ENCODE results near the gene CNGA3.
A peak's percentile ranks its signal among the peaks of the same experiment; 100 is the strongest.
"Not testable (repeated sequence)": the region's sequence is repeated elsewhere in the genome, so short reads cannot be mapped to it uniquely, and the experiment has no call there.

CNGA3 gene

DNA sequence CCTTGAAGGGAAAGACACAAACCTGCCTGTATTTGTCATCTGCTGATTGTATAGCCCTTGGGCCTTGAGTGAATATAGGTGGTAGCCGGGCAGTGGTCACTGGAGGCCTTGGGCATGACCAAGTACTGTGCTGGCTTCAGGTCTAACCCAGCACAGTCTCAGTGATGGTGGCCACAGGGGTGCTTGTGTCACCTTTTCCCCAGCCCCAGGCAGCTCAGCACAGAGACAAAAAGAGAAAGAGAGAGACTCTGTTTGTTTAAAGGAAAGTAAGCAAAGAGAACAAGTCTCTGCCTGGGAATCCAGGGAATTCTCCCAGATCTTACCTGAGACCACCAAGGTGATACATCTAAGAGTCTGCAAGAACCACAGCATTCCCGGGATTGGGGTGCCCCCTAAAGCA is 59.0 kb downstream of the CNGA3 start:
- DNase-seq, result no peak

DNA sequence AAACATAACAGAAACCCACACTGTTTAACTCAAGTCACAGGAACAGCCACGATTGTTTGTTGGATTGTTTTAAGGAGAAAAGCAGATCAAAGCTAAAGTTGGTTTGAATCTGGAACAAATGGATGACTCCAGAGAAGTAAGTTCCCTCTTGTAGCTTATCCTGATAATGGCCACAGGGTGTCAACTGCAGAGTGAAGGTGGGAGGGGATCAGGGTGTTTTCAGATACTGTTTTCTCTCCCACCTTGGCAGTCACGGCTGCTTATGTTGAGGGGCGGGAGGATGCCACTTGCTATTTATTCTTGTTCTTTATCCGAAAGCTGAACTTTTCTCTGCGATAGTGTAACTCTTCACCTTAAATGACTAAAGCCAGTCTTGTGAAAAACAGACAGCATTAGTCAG is 61.9 kb downstream of the CNGA3 start:
- no peak for DNase-seq

DNA sequence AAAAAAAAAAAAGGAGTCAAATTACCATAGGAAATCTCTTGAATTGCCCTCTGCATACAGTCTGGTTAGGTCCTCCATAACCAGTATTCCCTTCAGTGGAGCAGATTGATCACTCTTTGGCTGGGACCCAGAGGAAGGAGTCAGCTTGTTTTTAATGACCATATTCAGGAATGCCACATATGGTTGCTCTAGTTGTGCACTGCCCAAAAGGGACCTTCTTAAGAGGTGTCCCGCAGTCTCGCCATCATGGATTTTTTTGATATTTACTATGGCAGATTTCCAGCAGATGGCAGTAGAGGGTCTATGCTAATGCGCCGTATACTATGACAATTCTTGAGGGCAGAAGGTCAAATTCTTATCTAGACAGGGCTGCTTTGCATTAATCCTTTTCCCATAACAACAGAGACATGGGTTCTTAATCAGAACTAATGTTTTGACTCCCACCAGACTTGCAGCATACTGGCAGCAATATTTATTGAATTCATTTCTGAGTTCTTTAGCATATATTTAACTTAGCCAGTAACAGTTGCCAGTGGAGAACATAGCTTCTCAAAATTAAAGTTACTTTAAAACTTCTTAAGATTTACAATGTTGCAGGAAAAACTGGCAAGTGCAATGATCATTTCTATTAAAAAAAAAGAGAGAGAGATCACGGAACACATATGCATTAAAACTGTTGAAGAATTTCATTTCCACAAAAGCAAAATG is 66.6 kb downstream of the CNGA3 start:
- DNase-seq, result peak; percentile 47

DNA sequence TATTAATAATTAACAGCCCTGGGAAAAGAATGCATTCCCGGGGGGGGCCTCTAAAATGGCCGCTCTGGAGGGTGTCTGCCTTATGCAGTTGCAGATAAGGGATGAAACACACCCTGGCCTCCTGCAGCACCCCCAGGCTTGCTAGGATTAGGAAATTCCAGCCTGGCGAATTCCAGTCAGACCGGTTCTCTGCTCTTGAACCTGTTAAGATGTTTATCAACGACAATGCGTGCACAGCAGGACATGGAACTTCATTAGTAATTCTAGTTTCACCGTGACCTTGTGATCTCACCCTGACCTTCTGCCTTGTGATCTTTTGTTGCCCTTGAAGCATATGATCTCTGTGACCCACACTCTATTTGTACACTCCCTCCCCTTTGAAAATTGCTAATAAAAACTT is 68.0 kb downstream of the CNGA3 start:
- DNase-seq, result not testable (repeated sequence)

DNA sequence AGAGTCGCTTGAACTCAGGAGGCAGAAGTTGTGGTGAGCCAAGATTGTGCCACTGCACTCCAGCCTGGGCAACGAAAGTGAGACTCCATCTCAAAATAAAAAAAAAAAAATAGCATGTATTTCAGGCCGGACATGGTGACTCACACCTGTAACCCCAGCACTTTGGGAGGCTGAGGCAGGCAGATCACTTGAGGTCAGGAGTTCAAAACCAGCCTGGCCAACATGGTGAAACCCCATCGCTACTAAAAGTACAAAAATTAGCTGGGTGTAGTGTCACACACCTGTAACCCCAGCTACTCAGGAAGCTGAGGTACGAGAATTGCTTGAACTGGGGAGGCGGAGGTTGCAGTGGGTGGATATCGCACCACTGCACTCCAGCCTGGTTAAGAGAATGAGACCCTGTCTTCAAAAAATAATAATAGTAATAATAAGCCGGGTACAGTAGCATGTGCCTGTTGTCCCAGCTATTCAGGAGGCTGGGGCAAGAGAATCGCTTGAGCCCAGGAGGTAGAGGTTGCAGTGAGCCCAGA is 69.5 kb downstream of the CNGA3 start:
- not testable (repeated sequence) for DNase-seq

DNA sequence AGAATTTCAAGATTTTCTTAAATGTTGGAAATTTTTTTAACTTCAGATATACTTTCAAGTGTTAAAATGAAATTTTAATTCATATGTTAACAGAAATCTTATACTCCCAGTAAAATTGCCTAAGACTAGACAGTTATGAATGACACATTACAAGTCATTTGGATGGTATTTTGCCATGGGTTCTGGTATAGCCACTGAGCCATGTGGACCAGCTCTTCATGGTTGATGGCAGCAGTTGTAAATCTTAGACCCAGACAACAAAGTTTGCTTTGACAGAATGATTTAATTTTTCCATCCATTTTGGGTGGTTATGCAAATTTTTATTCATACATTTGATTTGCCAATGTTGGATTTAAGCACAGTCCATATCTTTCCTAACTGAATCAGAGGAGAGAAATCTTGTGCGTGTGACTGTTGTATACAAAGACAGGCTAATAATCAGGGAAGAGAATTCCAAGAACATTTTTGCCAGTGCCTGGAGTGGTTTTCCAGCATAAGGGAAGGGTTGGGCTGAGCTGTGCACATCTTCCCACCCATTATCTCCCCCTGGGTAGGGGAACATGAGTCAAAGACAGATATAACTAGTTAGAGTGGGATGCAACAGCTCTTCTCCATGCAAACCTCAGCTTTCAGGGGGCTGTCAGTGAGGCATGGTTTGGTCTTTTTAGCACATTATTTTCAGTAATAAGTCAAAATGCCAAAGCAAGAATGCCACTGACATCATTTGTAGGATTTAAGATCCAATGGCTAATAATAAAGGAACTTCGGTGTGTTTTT is 70.3 kb downstream of the CNGA3 start:
- DNase-seq, result no peak

DNA sequence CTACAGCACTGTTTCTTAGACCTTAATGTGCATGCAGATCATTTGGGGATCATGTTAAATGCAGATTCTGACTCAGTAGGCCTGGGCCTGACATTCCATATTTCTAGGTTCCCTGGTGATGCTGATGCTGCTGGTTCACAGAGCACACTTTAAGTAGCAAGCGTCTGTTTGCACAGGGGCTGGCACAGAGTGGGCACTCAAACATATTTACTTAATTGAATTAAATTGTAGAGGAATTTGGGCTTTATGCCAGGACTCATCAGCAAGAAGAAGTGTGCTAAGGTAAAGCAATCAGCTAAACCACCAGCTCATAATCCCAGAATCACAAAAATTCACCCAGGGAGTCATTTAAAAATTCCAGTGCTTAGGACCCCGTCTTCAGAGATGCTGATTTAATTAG is 73.3 kb downstream of the CNGA3 start:
- no peak for DNase-seq

DNA sequence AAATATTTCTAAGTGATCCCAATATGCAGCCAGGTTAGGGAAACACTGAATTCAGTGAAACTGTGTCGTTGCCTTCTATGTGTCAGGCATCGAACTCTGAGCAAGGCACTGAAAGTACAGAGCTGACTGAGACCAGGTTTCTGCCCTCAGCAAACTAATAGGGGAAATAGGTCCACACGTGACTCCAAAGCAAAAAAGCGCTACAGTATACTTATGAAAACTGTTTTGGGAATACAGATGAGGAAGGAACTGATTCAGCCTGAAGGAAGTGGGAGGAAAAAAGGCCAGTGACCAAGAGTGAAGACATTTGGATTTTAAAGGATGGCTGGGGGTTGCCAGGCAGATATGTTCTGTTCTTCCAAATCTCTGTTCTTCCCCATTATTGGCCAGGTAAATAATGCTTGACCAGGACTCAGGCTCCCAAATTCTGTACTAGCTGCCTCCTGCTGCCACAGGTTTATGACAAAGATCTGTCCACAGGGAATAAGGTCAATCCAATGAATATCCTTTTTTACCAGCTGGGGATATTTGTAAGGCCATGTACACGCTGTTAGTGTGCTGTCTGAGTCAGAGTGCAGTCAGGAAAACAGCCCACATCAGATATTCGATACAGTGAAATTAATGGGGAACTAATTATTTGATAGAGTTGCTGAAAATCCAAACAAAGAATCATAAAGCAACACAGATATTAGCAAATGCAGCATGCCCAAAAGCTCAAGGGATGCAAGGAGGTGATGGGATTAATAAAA is 73.9 kb downstream of the CNGA3 start:
- no peak for DNase-seq

DNA sequence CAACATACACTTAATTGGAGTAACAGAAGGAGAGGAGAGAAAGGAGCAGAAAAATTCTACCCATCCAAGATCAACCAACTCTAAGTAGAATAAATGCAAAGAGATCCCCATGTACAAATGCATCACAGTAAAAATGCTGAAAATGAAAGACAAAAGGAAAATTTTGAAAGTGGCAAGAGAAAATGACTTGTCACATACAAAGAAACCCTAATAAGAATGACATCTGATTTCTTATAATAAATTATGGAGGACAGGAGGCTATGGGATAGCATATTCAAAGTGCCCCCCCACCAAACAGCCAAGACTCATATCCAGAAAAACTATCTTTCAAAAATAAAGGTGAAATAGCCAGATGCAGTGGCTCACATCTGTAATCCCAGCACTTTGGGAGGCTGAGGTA is 76.2 kb downstream of the CNGA3 start:
- no peak for DNase-seq

DNA sequence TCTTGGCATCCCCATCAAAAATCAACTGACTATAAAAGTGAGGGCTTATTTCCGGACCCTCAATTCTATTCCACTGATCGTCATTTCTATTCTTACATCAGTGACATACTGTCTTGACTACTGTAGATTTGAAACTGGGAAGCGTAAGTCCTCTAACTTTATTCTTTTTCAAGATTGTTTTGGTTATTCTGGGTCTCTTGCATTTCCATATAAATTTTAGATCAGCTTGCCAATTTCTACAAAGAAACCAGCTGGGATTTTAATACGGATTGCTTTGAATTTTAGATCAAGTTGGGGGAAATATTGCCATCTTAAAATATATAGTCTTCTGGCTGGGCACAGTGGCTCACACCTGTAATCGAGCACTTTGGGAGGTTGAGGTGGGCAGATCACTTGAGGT is 80.5 kb downstream of the CNGA3 start:
- DNase-seq, result no peak

DNA sequence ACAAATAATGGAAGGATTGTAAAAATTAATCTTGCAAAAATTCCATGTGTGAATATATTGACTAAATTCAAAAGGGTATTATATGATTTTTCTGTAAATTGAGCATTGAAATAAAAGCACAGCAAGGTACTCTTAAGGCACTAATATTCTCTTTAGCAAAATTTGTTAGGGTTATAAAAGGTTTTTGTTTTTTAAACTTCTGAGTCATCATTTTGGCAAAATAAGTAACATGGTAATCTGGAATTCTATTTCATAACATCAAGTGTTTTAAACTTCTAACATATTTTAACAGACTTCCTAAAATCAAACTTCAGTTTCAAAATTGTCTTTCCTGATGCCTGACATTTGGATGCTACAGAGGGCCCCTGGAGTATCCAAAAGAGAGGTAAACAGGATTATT is 85.9 kb downstream of the CNGA3 start:
- no peak for DNase-seq

DNA sequence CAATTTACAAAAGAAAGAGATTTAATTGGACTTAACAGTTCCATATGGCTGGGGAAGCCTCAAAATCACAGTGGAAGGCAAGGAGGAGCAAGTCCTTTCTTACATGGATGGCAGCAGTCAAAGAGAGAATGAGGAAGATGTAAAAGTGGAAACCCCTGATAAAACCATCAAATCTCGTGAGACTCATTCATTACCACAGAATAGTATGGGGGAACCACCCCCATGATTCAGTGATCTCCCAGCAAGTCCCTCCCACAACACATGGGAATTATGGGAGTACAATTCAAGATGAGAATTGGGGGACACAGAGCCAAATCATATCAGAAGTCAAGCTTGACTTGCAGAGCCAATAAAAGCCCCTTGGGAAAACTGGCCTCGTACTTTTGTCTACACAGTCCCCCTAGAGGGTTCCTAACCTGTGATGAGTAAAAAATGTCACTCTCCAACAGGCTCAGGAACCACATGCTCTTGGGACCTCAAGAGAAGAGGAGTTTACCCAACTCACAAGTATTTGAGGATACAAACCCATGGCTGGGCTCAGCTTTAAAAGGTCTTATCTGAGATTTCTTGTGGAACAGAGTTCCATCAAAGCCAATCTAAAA is 87.2 kb downstream of the CNGA3 start:
- DNase-seq, result no peak

DNA sequence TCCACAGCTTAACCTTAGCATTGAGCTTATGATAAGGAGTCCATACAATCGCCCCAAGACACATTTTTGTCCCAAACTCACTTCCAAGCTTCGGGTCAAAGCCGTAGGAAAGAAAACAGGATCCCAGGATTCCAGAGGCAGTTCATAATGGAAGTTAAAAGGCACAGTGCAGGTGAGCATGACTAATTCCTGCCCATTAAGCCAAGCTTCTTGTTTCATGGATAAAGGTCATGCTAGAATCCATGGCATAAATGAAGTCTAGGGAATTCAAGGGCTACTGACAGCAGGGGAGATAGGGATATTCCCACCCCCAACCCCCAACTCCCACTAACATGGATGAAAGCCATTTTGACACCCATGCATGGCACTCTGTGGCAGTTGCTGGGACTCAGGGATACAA is 88.2 kb downstream of the CNGA3 start:
- no peak for DNase-seq

DNA sequence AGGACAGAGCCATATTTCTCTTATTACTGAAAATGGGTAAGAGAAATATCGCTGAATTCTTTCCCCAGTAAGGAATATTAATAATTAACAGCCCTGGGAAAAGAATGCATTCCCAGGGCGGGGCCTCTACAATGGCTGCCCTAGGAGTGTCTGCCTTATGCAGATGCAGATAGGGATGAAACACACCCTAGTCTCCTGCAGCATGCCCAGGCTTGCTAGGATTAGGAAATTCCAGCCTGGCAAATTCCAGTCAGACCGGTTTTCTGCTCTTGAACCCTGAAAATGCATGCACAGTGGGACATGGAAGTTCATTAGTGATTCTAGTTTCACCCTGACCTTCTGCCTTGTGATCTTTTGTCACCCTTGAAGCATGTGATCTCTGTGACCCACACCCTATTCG is 89.4 kb downstream of the CNGA3 start:
- DNase-seq, result not testable (repeated sequence)

DNA sequence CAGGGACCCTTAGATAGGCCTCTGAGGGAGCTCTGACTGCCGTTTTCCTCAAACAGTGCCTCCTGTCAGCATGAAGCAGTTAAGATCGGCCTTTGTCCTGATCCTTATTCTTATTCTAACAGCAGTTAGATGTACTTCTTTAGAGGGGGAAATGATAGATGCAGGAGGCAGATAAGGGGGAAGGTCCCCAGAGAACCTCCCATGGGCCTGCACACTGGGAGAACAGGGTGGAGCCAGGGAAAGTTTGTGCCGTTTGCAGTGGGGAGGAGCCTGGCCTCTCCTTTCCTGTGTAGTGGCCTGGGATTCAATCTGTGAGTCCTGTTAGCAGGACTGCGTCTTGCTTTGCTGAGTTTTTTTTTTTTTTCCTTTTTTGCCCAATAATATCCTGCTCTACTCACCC is 90.5 kb downstream of the CNGA3 start:
- DNase-seq, result no peak

DNA sequence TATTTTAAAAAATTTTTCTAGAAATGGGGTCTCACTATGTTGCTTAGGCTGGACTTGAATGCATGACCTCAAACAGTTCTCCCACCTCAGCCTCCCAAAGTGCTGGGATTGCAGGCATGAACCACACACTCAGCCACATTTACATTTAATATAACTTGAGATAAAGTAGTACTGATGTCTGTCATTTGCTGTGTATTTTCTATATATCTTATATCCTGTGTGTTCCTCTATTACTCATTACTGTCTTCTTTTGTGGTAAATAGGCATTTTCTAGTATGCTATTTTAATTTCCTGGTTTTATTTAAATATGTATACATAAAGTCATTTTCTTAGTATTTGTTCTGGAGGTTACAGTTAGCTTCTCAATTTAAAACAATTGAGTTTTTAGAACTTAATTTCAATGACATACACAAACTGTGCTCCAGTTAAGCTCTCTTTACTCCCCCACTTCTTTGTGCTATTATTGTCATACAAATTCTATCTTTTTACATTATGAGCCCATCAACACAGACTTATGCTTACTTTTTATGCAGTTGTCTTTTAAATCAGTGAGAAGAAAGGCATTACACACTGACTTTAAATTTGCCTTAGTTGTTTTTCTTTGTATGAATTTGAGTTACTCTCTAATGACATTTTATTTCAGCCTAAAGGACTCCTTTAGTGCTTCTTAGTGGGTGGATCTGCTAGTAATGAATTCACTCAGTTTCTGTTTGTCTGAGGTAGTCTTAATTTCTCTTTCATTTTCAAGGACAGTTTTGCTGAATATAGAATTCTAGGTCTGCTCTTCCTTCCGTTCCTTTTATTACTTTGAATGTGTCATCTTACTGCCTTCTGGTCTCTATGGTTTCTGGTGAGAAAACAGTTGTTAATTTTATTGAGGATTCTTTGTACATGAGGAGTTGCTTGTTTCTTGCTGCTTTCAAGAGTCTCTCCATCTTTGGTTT is 92.2 kb downstream of the CNGA3 start:
- no peak for DNase-seq

DNA sequence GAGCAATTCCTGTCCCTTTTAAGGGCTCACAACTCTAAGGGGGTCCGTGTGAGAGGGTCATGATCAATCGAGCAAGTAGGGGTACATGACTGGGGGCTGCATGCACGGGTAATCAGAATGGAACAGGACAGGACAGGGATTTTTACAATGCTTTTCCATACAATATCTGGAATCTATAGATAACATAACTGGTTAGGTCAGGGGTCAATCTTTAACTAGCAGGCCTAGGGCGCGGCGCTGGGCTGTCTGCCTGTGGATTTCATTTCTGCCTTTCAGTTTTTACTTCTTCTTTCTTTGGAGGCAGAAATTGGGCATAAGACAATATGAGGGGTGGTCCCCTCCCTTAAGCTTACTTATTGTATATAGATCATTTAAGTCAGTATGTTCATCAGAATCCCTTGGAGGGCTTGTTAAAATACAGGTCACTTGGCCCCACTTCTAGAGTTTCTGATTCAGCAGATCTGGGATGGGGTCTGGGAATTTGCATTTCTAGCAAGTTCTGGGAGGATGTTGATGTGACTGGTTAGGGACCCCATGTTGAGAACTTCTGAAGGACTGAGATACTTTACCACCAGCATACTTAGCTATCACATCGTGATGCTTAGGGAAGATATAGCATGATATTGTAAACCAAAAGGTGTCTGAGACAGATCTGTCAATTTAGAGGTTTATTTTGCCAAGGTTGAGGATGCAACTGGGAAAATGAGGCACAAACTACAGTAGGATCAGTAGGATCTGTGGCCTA is 95.6 kb downstream of the CNGA3 start:
- DNase-seq, result no peak

DNA sequence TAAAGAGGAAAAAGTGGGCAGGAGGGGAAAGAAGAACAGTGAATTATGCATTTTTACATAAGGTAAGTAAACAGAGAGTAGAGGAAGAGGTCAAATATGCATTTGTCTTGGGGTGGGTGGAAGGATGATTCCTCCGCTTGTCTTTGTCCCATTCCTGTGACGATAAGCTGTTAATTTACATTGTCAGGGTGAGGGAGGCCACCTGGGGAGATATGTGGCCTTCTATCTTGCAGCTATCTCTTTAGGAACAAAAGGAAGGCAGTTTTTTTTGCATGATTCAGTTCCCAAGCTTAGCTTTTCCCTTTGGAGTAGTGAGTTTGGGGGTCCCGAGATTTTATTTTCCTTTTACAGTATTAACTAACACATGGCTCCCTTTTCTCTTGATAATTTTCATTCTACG is 96.2 kb downstream of the CNGA3 start:
- no peak for DNase-seq

DNA sequence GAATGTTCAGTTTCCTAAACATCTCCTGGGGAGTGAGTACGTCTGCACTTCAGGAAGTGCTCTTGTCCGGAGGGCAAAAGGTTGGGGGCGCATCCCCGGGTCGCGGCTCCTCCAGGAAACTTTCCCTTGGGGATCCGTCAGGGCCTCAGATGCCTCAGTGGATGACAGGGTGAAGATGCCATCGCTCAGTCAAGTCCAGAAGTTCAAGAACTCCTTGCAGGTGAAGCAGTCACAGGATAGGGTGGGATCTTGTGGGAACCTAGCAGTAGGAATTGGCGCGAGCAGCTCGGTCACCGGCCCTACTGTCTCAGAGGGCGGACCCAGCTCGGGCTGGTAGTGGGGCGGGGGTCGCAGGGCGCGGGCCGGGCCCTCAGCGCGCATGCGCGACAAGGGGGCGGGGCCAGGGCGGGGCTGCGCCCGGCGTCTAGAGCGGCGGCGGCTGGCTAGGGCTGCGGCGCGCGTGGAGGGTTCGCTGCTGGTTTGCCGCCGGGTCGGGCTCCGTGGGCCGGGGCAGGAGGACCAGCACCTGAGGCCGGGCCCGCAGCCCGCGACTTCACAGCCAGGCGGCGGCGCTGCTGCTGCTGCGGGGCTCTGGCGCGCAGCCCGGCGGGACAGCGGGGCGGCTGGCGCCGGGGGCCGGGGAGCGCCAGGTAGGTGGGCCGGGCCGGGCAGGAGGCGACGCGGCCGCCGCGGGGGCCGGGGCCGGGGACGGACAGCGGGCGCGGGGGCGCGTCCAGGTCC is 98.3 kb downstream of the CNGA3 start, which contains the start of gene INPP4A:
Gene INPP4A, plus strand, starts transcription at position 423 of the 741 bp plus-strand sequence. CDS start 75,191 bp downstream, outside the sequence.
- DNase-seq, result peak; percentile 83

DNA sequence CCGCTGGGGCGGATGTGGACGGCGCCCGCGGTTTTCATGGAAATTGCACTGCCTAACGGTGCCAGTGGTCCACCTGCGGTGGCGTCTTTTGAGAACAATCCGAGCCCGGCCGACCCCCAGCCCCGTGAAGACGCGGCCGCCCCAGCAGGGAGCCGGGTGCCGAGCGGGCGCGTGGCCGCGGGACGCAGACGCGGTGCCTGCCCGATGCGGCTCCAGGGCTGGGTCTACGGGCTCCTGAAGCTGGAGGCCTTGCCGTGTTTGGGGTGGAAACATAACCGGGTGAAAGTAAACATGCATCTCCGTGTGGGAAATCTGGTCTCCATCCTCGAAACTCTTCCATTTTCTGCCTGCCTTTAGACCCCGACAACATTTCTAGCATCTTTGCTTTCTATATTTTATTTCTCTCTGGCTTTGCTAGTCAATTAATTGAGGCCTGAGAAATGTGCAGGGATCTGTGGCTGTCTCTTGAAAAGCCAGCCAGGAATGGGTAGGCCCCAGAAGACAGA is 99.0 kb downstream of the CNGA3 start:
- DNase-seq, result no peak

Measured in CD4-positive, alpha-beta T cell treated with Interferon gamma for 1 hour (primary cell).